GM12878 (cell line): ENCODE results near the gene SRSF11. TPM values are rescaled to one million over a fixed set of nuclear protein-coding genes. Genes with fewer than 3 reads are reported as not detected.
A peak's percentile ranks its signal among the peaks of the same experiment; 100 is the strongest.

Experiments used
- ATF3 ChIP-seq: IDR thresholded peaks from 2 replicates; pipeline ENCODE4 v1.6.1; 2011; ENCODE audit warnings: low read depth, mild to moderate bottlenecking, low read length, moderate library complexity, borderline replicate concordance; ENCODE audit errors: extremely low read depth
- BACH1 ChIP-seq: fragments of 450-650 bp; IDR thresholded peaks from 2 replicates; pipeline ENCODE4 v1.6.1; 2017; ENCODE audit warnings: mild to moderate bottlenecking, borderline replicate concordance
- CBFB ChIP-seq: IDR thresholded peaks from 2 replicates; pipeline ENCODE4 v1.6.1; 2016; ENCODE audit warnings: antibody characterized with exemption, low read depth
- GABPA ChIP-seq: IDR thresholded peaks from 2 replicates; pipeline ENCODE4 v1.6.1; 2014; ENCODE audit warnings: antibody characterized with exemption, low read depth, mild to moderate bottlenecking, inconsistent platforms
- IKZF1 ChIP-seq: fragments of 450-650 bp; conservative IDR thresholded peaks from 2 replicates; pipeline ENCODE4 v1.6.1; 2017; ENCODE audit warnings: antibody characterized with exemption, mild to moderate bottlenecking
- JUNB ChIP-seq: IDR thresholded peaks from 2 replicates; pipeline ENCODE4 v1.6.1; 2016; ENCODE audit warnings: antibody characterized with exemption, mild to moderate bottlenecking
- NFYA ChIP-seq: IDR thresholded peaks from 2 replicates; pipeline ENCODE4 v1.6.1; 2011; ENCODE audit warnings: low read depth, mild to moderate bottlenecking, low read length, improper control_type of control experiment, borderline replicate concordance
- NFYB ChIP-seq: IDR thresholded peaks from 2 replicates; pipeline ENCODE4 v1.6.1; 2011; ENCODE audit warnings: low read depth, mild to moderate bottlenecking, low read length, improper control_type of control experiment, moderate library complexity; ENCODE audit not compliant: insufficient read depth
- polyA plus RNA-seq, 11 experiments: library from polyadenylated mRNA; depleted of rRNA in 4 of 11; unstranded in 6 of 11; stranded (reverse) in 5 of 11; fragments of >200 nt; fragmentation: Nextera tagmentation in 4 of 11; fragmentation: Illumina TruSeq in 1 of 11; extraction: Ambion mirVana in 4 of 11; extraction: Trizol in 1 of 11; gene quantifications; 1 replicate in 1 of 11; 2 replicates in 10 of 11; pipeline versions ENCODE4 v1.2.1 to v1.2.3, GENCODE V29; 2011 to 2016; ENCODE audit warnings: inconsistent platforms in 2 of 11, missing spikeins in 2 of 11, low read depth in 1 of 11
- total RNA-seq, 4 experiments: library from RNA; depleted of rRNA in 3 of 4; stranded (reverse); fragments of >200 nt in 3 of 4; fragmentation: Illumina TruSeq in 1 of 4; extraction: Trizol in 1 of 4; gene quantifications; 2 replicates each; pipeline versions ENCODE4 v1.2.1 to v1.2.3, GENCODE V29; 2013 to 2021
- TF ChIP-seq, protein P1 (sequence below): IDR thresholded peaks from 2 replicates; pipeline ENCODE4 v1.6.1; 2012; ENCODE audit warnings: low read depth, low read length, improper control_type of control experiment
- TF ChIP-seq, protein P2 (sequence below): IDR thresholded peaks from 2 replicates; pipeline ENCODE4 v1.6.1; 2011; ENCODE audit warnings: mild to moderate bottlenecking, low read depth, low read length, moderate library complexity; ENCODE audit not compliant: insufficient replicate concordance
- TF ChIP-seq, protein P3 (sequence below): fragments of 450-650 bp; IDR thresholded peaks from 2 replicates; pipeline ENCODE4 v1.6.1; 2017; ENCODE audit warnings: low read depth, mild to moderate bottlenecking, moderate library complexity

Gene SRSF11
- total and polyA plus RNA-seq, 10 of the 15 experiments (the other 5 are each of a cell fraction or from before 2014, with no cell fraction given) = 83.0 to 424 (median 207) TPM

DNA sequence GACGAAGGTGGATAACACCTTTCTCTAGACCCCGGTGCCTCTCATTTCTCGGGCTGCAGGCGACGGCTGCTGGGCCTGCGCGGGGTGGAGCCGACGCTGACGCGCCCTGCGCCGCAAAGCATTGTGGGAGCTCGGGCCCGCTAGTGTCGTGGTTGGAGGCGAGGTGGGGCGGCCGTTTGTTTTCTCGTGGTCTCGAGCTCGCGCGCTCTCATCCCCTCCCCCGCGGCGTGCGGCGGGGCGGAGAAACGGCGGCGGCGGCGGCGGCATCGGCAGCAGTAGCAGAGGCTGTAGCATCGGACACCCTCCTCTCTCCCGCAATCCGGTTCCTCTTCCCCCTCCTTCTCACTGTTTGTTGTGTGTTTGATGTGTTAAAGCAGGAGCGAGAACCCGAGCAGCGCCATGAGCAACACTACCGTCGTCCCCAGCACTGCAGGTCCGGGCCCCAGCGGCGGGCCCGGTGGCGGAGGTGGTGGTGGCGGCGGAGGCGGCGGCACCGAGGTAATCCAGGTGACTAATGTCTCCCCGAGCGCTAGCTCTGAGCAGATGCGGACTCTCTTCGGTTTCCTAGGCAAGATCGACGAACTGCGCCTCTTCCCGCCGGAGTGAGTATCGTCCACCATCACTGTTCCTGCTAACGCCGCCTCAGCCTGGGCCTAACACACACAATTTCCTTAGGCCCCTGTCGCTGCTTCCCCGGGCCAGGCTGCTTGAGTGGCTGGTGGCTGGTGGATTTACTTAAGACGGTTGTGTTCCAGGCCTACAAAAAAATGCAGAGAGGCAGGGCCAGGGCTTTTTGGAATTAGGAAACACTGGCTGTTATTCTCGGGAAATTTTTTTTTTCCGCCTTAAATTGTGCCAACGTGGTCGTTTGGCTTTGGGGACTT, at the start of gene SRSF11 (continued):
- TF ChIP-seq, protein P1, sequence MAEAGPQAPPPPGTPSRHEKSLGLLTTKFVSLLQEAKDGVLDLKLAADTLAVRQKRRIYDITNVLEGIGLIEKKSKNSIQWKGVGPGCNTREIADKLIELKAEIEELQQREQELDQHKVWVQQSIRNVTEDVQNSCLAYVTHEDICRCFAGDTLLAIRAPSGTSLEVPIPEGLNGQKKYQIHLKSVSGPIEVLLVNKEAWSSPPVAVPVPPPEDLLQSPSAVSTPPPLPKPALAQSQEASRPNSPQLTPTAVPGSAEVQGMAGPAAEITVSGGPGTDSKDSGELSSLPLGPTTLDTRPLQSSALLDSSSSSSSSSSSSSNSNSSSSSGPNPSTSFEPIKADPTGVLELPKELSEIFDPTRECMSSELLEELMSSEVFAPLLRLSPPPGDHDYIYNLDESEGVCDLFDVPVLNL = no peak
- TF ChIP-seq CBFB (peak; percentile 58), BACH1 (peak; percentile 92), NFYB (0 out of 2 replicates have a peak, but pooled peaks have one; percentile 25), NFYA (no peak), ATF3 (peak; percentile 34; the same call in 1 of the 2 replicates), IKZF1 (peak; percentile 71), GABPA (no peak), JUNB (no peak)
- TF ChIP-seq, protein P2, sequence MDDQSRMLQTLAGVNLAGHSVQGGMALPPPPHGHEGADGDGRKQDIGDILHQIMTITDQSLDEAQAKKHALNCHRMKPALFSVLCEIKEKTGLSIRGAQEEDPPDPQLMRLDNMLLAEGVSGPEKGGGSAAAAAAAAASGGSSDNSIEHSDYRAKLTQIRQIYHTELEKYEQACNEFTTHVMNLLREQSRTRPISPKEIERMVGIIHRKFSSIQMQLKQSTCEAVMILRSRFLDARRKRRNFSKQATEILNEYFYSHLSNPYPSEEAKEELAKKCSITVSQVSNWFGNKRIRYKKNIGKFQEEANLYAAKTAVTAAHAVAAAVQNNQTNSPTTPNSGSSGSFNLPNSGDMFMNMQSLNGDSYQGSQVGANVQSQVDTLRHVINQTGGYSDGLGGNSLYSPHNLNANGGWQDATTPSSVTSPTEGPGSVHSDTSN = no peak
- TF ChIP-seq, protein P3, sequence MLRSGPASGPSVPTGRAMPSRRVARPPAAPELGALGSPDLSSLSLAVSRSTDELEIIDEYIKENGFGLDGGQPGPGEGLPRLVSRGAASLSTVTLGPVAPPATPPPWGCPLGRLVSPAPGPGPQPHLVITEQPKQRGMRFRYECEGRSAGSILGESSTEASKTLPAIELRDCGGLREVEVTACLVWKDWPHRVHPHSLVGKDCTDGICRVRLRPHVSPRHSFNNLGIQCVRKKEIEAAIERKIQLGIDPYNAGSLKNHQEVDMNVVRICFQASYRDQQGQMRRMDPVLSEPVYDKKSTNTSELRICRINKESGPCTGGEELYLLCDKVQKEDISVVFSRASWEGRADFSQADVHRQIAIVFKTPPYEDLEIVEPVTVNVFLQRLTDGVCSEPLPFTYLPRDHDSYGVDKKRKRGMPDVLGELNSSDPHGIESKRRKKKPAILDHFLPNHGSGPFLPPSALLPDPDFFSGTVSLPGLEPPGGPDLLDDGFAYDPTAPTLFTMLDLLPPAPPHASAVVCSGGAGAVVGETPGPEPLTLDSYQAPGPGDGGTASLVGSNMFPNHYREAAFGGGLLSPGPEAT = no peak; the same call in 1 of the 2 replicates
